GM19438 (cell line): ENCODE data around the gene MFGE8.
"Not testable (repeated sequence)": the region's sequence is repeated elsewhere in the genome, so short reads cannot be mapped to it uniquely, and the experiment has no call there.

ENCODE experiments used
- ATAC-seq: cut with Tn5 transposase; IDR thresholded peaks from one replicate; pipeline ENCODE4 v1.9.1; 2021; ENCODE audit warnings: low read depth; ENCODE audit not compliant: unreplicated experiment

Gene MFGE8, protein sequence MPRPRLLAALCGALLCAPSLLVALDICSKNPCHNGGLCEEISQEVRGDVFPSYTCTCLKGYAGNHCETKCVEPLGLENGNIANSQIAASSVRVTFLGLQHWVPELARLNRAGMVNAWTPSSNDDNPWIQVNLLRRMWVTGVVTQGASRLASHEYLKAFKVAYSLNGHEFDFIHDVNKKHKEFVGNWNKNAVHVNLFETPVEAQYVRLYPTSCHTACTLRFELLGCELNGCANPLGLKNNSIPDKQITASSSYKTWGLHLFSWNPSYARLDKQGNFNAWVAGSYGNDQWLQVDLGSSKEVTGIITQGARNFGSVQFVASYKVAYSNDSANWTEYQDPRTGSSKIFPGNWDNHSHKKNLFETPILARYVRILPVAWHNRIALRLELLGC

GRCh38 chr15:88913017-88913849, at the start of gene MFGE8:
Gene MFGE8 (minus strand): TSS chr15:88913379. CDS start chr15:88913319, 60 bp downstream.
- ATAC-seq: peak; percentile 86

DNA sequence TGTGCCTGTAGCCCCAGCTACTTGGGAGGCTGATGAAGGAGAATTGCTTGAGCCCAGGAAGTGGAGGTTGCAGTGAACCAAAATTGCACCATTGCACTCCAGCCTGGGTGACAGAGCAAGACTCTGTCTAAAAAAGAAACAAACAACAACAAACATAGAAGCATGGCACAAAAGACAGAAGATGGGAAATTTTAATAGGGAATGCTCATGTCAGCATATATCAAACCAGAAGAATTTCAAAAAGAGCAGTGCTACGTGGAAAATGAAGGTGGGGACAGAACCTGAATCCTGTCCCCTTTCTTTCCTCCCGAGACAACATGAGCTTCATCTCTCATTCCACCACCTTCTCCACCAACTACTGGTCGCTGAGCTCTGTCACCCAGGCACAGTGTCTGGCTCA, 46.3 kb upstream of the MFGE8 start:
- ATAC-seq: no peak

DNA sequence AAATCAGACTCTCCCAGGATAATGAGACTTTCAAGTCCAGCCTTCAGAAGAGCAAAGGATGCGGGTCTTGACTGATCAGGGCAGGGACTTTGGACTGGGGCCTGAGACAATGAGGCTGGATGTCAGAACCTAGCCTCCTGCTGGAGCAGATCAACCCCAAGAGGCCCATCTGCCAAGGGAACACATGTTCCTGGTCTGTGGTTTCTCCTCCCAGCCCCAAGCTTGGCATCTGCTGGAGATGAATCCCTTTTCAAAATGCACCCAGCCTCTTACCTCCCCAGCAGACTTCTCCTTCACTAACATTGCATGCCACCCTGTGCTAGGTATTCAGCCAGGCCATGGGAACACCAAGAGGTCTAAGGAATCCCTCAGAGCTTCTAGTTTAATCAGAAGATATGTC, 43.7 kb upstream of the MFGE8 start:
- ATAC-seq: no peak

DNA sequence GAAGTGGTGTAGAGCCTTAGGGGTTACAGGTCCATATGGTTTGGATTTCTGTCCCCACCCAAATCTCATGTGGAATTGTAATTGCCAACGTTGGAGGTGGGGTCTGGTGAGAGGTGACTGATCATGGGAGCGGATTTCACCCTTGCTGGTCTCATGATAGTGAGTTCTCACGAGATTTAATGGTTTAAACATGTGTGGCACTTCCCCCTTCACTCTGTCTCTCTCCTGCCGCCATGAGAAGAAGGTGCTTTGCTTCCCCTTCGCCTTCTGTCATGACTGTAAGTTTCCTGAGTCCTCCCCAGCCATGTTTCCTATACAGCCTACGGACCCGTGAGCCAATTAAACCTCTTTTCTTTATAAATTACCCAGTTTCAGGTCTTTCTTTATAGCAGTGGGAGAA, 43.1 kb upstream of the MFGE8 start:
- ATAC-seq: no peak

DNA sequence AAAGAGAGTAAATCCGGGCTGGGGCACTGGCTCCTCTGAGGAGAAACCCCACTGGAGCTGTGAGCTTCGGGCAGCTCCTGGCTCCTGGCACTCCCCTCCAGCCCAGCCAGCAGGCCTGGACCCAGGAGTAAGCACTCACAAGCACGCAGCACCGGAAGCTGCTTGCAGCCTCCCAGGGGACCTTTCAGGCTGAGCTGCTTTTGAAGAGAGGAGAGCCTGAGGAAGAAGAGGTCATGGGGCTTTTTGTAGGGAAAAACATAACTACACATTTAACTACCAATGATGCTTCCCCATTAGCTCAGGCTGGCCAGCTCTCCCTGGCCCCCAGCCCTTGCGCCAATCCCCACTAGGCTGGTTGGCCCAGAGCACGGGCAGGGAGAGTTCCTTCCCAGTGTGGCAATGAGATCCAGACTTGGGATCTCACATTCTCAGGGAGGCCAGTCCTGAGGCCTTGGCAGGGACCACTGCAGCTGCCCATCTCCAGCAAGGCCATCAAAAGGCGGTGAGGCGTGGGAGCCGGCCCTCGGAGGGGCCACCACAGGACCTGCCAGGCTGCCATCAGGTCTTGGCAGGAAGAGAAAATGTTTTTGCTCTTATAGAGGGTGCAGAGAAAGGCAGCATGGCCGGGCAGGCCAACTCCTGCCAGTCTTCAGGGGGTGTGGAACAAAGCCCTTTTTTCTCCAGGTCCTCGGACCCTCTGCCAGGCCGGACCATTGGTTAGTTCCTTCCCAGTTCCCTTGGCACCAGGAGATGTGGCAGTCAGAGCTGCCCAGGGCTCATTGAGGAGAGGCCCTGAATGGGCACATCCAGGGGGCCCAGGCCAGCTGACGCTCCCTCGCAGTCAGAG, 41.5 kb upstream of the MFGE8 start:
- ATAC-seq: no peak

DNA sequence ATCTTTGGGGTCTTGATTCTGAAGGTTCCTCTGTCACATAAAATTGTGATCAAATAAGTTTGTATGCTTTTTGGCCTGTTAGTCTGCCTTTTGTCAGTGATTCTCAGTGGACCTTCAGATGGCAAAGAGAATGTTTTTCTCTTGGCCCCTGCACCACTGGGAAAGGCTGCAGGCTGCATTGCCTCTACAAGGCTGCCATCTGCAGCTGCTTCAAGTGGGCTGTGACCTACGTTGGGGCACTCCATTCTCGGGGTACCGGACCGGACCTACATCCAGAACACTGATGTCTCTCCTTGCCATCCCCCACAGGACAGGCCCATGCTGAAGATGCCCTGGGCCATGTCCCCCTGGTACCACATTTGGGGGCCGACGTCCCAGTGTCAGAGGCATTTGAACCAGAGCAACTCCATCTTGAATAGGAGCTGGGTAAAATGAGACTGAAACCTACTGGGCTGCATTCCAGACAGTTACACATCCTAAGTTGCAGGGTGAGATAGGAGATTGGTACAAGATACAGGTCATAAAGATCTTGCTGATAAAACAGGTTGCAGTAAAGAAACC, 37.5 kb upstream of the MFGE8 start:
- no peak for ATAC-seq

DNA sequence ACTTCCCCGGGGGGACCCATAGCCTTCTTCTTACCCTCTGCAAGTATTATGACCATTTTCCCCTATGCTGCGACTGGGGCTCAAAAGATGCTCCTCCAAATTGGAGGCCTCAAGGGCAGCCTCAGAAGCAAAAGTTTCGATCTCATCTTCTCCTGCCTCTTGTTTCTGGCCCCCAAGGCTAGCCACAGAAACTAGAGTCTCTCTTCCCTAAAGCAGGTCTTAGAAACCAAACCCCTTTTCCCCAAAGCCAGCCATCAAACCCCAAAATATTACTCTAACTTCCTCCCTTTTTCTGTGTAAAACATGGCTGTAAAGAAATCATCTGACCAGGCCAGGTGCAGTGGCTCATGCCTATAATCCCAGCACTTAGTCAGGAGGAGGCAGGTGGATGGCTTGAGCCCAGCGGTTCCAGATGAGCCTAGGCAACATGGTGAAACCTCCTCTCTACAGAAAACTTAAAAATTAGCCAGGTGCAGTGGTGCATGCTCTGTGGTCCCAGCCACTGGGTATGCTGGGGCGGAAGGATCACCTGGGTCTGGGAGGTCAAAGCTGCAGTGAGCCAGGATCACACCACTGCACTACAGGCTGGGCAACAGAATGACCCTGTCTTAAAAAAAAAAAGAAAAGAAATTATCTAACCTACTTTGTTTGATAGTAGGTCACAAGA, 36.7 kb upstream of the MFGE8 start:
- ATAC-seq: peak; percentile 82

GRCh38 chr15:88940110-88940675, 27.0 kb upstream of the MFGE8 start:
- ATAC-seq: no peak

- no peak for ATAC-seq
Observed at GRCh38 chr15:88939486-88939806, 26.3 kb upstream of the MFGE8 start.

DNA sequence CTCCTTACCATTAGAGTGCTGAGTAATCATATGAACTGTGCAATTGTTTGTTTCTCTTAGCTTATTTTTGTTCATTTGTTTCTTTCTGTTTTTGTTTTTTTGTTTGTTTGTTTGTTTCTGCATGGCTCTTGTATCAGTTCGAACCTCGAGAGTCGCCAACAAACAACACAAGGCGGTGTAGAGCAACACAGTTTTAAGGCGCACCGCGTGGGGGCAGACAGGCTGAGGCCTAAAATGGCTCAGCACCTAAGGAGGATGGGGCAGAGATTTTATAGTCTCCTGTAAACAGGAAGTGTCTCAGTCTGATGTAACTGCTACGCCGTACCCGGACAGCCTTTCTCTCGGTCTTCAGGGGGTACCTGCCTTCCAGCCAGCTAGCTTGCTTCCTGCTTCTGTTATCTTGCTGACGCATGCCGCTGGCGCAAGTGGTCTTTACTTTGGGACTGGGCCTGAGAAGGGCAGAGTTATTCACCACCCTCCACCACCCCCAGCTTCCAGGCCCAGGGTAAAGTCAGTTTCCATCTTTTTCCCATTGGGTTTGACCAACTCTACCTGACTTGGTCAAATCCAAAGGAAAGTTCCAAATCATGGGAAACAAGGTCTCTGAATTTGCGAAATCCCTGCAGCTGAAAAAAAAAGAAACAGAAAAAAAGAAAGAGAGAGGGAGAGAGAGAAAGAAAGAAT, 25.8 kb upstream of the MFGE8 start:
- ATAC-seq: no peak

DNA sequence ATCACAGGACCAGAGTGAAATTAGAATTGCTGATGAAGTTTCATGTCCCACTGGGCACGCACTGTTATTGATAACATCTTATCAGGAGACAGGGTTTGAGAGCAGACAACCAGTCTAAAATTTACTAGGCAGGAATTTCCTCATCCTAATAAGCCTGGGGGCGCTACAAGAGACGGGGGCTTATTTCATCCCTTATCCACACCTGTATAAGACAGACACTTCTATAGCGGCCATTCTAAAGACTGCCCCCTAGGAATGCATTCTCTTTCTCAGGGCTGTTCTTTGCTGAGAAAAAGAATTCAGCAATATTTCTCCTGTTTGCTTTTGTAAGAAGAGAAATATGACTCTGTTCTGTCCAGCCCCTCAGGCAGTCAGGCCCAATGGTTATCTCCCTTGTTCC, 21.3 kb upstream of the MFGE8 start:
- not testable (repeated sequence) for ATAC-seq

DNA sequence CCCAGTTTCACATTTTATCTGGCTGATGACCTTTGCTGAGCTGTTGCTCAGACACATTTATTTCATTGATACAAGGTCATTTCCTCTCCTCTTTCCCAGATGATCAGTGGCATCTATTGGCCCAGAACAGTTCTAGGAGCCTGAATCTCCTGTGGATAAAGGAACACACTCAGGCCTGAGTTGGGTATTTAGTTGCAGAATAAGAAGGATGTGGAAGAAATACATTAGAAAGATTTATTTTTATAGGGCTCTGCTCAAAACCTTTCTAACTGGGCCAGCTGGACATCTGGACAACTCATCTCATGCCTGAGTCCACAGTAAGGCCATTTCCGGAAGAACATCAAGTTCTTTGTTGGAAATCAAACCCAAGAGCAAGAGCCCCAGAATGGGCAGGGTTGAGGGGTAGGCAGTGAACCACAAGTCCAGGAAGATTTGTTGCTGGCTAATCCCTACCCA, 19.7 kb upstream of the MFGE8 start:
- ATAC-seq: no peak

- ATAC-seq: no peak
Observed at GRCh38 chr15:88932271-88932874, 19.2 kb upstream of the MFGE8 start.

DNA sequence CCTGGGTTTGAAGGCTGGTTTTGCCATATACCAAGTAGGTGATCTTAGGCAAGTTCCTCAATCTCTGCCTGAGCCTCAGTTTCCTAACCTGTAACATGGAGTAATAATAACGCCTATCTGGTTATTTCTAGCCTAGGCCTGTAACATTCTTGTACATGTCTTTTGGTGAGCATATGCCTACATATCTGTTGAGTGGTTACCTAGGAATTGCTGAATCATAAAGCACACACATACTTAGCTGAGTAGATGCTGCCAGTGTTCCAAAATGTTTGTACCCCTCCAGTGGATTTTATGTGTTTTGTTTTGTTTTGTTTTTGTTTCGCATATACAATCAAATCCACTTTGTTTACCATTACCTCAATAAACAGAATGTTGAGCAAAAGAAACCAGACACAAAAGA, 17.4 kb upstream of the MFGE8 start:
- ATAC-seq: no peak

DNA sequence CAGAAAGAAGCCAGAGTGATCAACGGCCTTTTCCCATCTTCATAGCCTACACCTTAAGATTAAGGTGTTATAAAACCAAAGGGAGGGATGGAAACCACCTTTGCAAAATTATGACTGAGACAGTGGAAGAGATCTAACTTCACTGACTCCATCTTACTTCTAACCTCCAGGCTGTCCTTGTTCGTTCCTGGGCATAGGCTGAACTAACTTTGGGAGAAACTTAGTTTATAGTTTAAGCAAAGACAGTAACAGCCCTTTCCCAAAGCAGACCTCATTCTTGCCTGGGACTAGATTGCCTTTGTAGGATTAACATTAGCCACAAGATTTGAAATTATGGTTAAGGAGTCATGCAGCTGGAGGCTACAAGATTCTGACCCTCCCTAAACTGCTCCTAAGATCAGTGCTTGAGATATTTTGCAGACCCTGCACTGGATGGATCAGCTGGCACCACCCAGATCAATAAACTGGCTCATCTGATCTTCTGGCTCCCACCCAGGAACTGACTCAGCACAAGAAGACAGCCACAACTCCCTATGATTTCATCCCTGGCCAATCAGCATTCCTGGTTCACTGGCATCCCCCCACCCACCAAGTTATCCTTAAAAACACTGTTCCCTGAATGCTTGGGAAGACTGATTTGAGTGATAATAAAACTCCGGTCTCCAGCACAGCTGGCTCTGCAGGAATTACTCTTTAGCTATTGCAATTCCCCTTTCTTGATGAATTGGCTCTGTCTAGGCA, 16.3 kb upstream of the MFGE8 start:
- not testable (repeated sequence) for ATAC-seq

DNA sequence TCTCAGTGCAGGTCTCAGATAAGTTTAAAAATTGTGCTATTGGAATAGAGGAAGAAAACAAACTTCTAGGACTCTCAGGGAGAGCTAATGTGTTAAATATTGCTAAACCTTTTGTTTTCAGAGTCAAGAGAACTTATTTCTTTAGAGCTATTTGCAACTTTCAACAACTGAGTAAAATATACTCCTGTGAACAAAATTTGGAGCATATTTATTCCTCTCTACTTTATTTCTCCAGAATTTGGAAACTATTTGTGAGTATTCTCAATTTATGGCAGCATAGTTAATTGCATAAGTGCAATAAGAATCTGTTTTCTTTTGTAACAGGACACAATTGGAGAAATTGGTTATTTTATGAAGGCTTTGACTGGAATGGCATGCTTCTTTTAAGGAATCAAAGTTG, 15.0 kb upstream of the MFGE8 start:
- ATAC-seq: not testable (repeated sequence)

DNA sequence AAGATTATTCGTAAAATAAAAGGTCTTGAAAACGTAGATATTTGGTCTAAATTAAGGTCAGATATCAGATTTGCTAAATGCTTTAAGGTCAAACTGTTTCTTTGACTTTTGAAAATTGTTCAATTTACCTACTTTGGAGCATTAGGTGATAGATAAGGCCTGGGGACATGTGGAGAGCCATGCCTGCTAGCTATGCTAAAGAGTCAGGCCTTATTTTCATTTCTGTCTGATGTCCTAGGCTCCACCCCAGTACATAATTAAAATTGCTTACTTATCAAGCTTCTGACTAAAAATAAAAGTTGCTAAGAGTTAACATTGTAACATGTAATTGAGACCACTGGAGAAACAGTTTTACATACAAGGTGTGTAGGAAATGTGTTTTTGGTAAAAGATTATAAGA, 12.5 kb upstream of the MFGE8 start:
- ATAC-seq: not testable (repeated sequence)

DNA sequence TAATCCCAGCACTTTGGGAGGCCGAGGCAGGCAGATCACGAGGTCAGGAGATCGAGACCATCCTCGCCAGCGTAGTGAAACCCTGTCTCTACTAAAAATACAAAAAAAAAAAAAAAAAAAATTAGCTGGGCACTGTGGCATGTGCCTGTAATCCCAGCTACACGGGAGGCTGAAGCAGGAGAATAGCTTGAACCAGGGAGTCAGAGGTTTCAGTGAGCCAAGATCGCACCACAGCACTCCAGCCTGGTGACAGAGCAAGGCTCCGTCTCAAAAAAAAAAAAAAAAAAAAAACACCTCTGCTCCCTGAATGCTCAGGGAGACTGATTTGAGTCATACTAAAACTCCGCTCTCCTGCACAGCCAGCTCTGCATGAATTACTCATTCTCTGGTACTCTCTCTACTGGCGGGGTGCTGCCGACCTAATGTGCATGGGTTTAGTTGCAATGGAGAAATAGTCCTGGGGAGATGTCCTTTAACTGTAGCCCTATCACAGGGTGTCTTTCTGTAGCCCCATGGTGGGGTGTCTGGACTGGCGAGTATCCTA, 7.8 kb upstream of the MFGE8 start:
- ATAC-seq: peak; percentile 52
